HAP-1 (cell line): ENCODE data around the gene MPZL3.
A peak's percentile ranks its signal among the peaks of the same experiment; 100 is the strongest.
"Not testable (repeated sequence)": the region's sequence is repeated elsewhere in the genome, so short reads cannot be mapped to it uniquely, and the experiment has no call there.

Experiments
- DNase-seq, 2 experiments: peaks; one replicate each; pipeline ENCODE4 v3.0.0-alpha.2; 2016 to 2020; ENCODE audit warnings: low spot score in 2 of 2
- H3K27me3 ChIP-seq: fragments of 250-450 bp; sonication (Bioruptor Pico); 2 replicates; pipeline ENCODE4 v1.5.1; 2020; ENCODE audit warnings: low read depth, mild to moderate bottlenecking, moderate library complexity
- H3K36me3 ChIP-seq: fragments of 250-450 bp; sonication (Bioruptor Pico); replicated peaks from 2 replicates; pipeline ENCODE4 v1.5.1; 2020; ENCODE audit warnings: mild to moderate bottlenecking
- H3K4me1 ChIP-seq: fragments of 250-450 bp; sonication (Bioruptor Pico); 2 replicates; pipeline ENCODE4 v1.5.1; 2020; ENCODE audit warnings: mild to moderate bottlenecking
- H3K4me3 ChIP-seq: fragments of 250-450 bp; sonication (Bioruptor Pico); 2 replicates; pipeline ENCODE4 v1.5.1; 2020; ENCODE audit warnings: mild to moderate bottlenecking, moderate library complexity
- H3K9me3 ChIP-seq: fragments of 250-450 bp; sonication (Bioruptor Pico); 2 replicates; pipeline ENCODE4 v1.5.1; 2020; ENCODE audit warnings: mild to moderate bottlenecking, moderate library complexity
- in situ Hi-C: fragments of 300-500 bp; cut with MboI; formaldehyde crosslinking; loops from 3 replicates; pipeline ENCODE4 v1.14.3; 2020; ENCODE audit warnings: low sequenced_read_pairs, inconsistent platforms, mixed read lengths

Gene MPZL3

GRCh38 chr11:118207079-118207478 is 45.1 kb downstream of the MPZL3 start:
- no peaks in the 10 kb centered on the region; the same call in 1 of the 2 replicates for H3K9me3 ChIP-seq
- H3K4me1 ChIP-seq = peaks cover 4% of the 10 kb centered on the region; the same call in 1 of the 2 replicates
- in situ Hi-C loops = no loop called here
- DNase-seq = no peak
- peaks cover 25% of the 10 kb centered on the region for H3K27me3 ChIP-seq
- H3K36me3 ChIP-seq = no peaks in the 10 kb centered on the region
- no peak overlapping the region for H3K4me3 ChIP-seq

- Histone ChIP-seq H3K9me3 (no peaks in the 10 kb centered on the region; the same call in 1 of the 2 replicates), H3K4me3 (no peak overlapping the region), H3K4me1 (peaks cover 4% of the 10 kb centered on the region; the same call in 1 of the 2 replicates), H3K36me3 (no peaks in the 10 kb centered on the region), H3K27me3 (peaks cover 25% of the 10 kb centered on the region)
- in situ Hi-C loops = no loop called here
- no peak for DNase-seq
Observed at GRCh38 chr11:118206391-118207031, 45.7 kb downstream of the MPZL3 start.

- DNase-seq = no peak
- Histone ChIP-seq H3K9me3 (no peaks in the 10 kb centered on the region; the same call in 1 of the 2 replicates), H3K4me3 (no peak overlapping the region), H3K4me1 (no peaks in the 10 kb centered on the region), H3K27me3 (peaks cover 25% of the 10 kb centered on the region), H3K36me3 (no peaks in the 10 kb centered on the region)
- in situ Hi-C loops = no loop called here
Observed at GRCh38 chr11:118205606-118206378, 46.4 kb downstream of the MPZL3 start.

GRCh38 chr11:118202599-118203422 is 49.4 kb downstream of the MPZL3 start:
- H3K36me3 ChIP-seq = no peaks in the 10 kb centered on the region
- H3K27me3 ChIP-seq = peaks cover 25% of the 10 kb centered on the region
- H3K4me3 ChIP-seq = no peak overlapping the region
- in situ Hi-C loops = no loop called here
- H3K4me1 ChIP-seq = no peaks in the 10 kb centered on the region
- DNase-seq = no peak
- no peaks in the 10 kb centered on the region; the same call in 1 of the 2 replicates for H3K9me3 ChIP-seq

- H3K4me1 ChIP-seq = no peaks in the 10 kb centered on the region
- no peak for DNase-seq
- no peaks in the 10 kb centered on the region for H3K36me3 ChIP-seq
- H3K27me3 ChIP-seq = peaks cover 20% of the 10 kb centered on the region
- H3K4me3 ChIP-seq = no peak overlapping the region
- in situ Hi-C loops = no loop called here
- H3K9me3 ChIP-seq = no peaks in the 10 kb centered on the region; the same call in 1 of the 2 replicates
Observed at GRCh38 chr11:118201966-118202365, 50.2 kb downstream of the MPZL3 start.

- Histone ChIP-seq H3K4me1 (no peaks in the 10 kb centered on the region), H3K4me3 (no peak overlapping the region), H3K27me3 (peaks cover 12% of the 10 kb centered on the region), H3K9me3 (no peaks in the 10 kb centered on the region), H3K36me3 (no peaks in the 10 kb centered on the region)
- DNase-seq = no peak
- in situ Hi-C loops = no loop called here
Observed at GRCh38 chr11:118200901-118201680, 51.1 kb downstream of the MPZL3 start.

- DNase-seq = no peak
- H3K9me3 ChIP-seq = no peaks in the 10 kb centered on the region
- in situ Hi-C loops = no loop called here
- H3K4me3 ChIP-seq = no peak overlapping the region
- H3K4me1 ChIP-seq = no peaks in the 10 kb centered on the region
- no peaks in the 10 kb centered on the region for H3K36me3 ChIP-seq
- H3K27me3 ChIP-seq = peaks cover 8% of the 10 kb centered on the region
Observed at GRCh38 chr11:118200497-118200896, 51.7 kb downstream of the MPZL3 start.

- no peak for DNase-seq
- Histone ChIP-seq H3K36me3 (no peaks in the 10 kb centered on the region), H3K27me3 (peaks cover 3% of the 10 kb centered on the region), H3K4me3 (no peak overlapping the region), H3K4me1 (no peaks in the 10 kb centered on the region), H3K9me3 (no peaks in the 10 kb centered on the region)
- in situ Hi-C loops = loop anchor here (10.0 to 25.0 kb wide), 2 partner anchors 156 to 288 kb away; partner anchors contain the start of gene UBE4A
Observed at GRCh38 chr11:118199135-118199534, 53.0 kb downstream of the MPZL3 start.

GRCh38 chr11:118198370-118198769 is 53.8 kb downstream of the MPZL3 start:
- Histone ChIP-seq H3K4me3 (no peak overlapping the region), H3K27me3 (peaks cover 3% of the 10 kb centered on the region), H3K9me3 (no peaks in the 10 kb centered on the region), H3K36me3 (no peaks in the 10 kb centered on the region), H3K4me1 (no peaks in the 10 kb centered on the region)
- in situ Hi-C loops = loop anchor here (10.0 to 25.0 kb wide), 2 partner anchors 156 to 289 kb away; partner anchors contain the start of gene UBE4A
- DNase-seq = peak; percentile 56 to 85

- Histone ChIP-seq H3K9me3 (no peaks in the 10 kb centered on the region), H3K36me3 (no peaks in the 10 kb centered on the region), H3K4me1 (no peaks in the 10 kb centered on the region), H3K27me3 (no peaks in the 10 kb centered on the region; the same call in 1 of the 2 replicates), H3K4me3 (no peak overlapping the region)
- DNase-seq = no peak
- in situ Hi-C loops = loop anchor here (10.0 to 25.0 kb wide), 2 partner anchors 160 to 292 kb away; partner anchors contain the start of gene UBE4A
Observed at GRCh38 chr11:118194835-118195627, 57.1 kb downstream of the MPZL3 start.

GRCh38 chr11:118193910-118194566 is 58.1 kb downstream of the MPZL3 start:
- no peaks in the 10 kb centered on the region for H3K36me3 ChIP-seq
- H3K4me1 ChIP-seq = no peaks in the 10 kb centered on the region
- in situ Hi-C loops = loop anchor here (10.0 to 25.0 kb wide), 2 partner anchors 161 to 293 kb away; partner anchors contain the start of gene UBE4A
- no peak for DNase-seq
- no peaks in the 10 kb centered on the region; the same call in 1 of the 2 replicates for H3K27me3 ChIP-seq
- no peaks in the 10 kb centered on the region for H3K9me3 ChIP-seq
- H3K4me3 ChIP-seq = no peak overlapping the region

- not testable (repeated sequence) for H3K9me3 ChIP-seq, H3K27me3 ChIP-seq, H3K4me1 ChIP-seq, H3K36me3 ChIP-seq, DNase-seq, H3K4me3 ChIP-seq
- in situ Hi-C loops = loop anchor here (10.0 to 25.0 kb wide), 2 partner anchors 162 to 294 kb away; partner anchors contain the start of gene UBE4A
Observed at GRCh38 chr11:118192817-118193216, 59.3 kb downstream of the MPZL3 start.
